ENCODE results near the gene PDE6D.
"Not testable (repeated sequence)": the region's sequence is repeated elsewhere in the genome, so short reads cannot be mapped to it uniquely, and the experiment has no call there.

PDE6D gene

DNA sequence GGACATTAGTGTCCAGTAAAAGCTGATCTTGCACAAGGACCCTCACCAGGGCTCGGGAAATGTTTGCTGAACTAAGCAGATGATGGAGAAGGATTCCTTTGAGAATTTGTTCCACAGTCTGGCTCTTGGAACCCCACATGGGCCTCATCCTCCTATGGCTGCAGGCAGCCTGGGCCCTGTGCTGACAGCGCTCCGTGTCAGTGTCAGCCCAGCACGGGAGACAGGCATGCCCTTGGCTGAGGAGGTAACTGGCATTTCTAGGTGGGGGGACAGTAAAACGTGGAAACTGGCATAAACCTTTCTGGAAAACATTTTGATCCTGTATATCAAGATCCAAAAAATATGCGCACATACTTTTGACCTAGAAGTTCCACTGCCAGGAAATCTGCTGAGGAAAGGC, 62.3 kb downstream of the PDE6D start:
- FAIRE-seq, result no peak

DNA sequence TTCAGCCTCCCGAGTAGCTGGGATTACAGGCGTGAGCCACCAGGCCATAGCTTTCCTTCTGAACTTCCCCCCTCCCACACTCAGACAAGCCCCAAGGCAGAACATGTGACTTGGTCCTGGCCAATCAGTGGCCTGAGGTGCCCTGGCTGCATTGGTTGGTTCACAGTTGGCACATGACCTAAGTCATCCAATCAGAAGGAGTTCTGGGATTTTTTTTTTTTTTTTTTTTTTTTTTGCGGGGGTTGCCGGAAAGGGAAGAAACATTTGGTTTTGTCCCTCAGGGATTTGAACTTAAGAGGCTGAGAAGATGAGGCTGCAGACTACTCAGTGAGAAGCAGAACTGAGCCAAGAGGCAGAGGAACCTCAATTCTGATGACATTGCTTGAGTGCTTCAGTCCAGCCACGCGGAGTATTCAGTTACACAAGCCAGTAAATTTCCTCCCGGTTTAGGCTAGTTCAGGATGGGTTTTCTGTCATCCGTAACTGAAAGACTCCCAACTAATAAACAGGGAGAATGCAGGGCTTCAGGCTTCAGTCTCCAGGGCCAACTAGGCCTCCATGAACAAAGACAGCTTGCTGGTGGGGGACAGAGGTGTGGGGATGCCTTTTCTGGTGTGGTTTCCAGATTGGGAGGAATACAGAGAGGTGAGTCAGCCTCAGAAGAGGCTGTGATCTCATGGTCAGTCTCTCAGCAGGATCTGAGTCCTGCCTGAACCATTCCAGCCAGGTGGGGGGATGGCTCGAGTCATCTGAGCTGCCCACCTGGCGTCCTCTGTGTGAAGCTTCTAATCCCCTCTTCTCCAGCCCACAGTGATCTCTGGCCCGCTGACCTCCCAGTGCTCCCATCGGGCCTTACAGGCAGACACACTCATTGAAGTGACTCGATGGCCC, 63.6 kb downstream of the PDE6D start:
- FAIRE-seq, result no peak

DNA sequence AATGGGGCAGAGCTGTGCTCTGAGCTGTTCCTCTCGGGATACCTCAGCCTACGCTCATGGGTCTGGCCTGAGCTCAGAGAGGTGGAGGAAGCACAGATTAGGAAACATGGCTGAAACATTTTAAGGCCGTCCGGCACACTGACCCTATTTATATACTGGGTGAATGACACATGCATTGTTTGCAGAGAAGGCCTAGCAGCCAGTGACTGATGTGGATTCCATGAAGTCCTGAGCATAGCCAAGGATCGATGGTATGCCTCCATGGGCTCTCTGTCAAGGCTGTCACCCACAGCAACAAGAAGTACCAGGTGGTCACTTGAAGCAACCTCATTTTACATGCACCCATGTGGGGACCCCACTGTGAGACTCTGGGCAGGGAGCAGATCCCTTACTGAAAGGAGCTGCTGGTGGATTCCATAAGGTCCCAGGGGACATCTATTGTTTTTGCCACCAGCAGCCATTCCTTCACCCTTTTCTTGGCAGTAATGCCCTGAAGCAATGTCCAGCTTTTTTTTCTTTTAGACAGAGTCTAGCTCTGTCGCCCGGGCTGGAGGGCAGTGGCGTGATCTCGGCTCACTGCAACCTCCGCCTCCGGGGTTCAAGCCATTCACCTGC, 64.3 kb downstream of the PDE6D start:
- FAIRE-seq, result no peak

DNA sequence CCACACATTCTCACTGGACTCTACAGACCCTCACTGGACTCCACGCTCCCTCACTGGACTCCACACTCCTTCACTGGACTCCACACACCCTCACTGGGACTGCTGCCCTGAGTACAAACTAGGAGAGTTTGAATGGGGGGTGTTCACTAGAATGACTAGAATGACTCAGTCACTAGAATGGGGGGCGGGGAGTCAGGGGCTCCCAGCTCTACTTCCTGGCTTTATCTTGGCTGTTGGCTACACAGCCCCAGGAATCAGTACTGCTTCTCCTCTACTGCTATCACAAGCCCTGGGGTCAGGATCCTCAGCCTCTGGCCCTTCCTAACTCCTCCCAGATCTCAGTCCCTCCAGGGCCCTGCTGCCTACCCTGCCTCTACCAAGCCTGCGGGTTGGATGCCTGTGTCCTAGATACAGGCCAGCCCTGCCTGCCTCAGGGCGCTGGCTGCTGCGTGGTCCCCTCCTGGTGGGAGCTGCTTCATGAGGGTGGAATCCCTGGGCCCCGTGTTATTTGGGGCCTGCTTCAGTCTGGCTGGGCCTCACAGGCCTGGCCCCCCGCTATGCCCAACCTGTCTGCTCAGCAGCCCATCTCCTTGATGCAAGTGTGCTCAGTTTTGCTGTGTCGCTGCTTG, 65.0 kb downstream of the PDE6D start:
- FAIRE-seq, result no peak

DNA sequence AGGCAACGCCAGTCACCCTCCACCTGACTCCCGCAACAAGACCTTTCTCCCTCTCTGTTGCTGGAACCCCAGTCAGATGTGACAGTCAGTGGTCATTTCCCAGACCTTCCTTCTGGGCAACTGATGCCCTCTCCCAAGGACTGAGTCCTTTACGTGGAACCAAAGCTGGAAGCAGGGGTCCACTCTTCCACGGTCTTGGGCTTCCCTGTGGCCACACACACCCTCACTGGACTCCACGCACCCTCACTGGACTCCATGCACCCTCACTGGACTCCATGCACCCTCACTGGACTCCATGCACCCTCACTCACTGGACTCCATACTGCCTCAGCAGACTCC, 65.6 kb downstream of the PDE6D start:
- FAIRE-seq, result no peak

DNA sequence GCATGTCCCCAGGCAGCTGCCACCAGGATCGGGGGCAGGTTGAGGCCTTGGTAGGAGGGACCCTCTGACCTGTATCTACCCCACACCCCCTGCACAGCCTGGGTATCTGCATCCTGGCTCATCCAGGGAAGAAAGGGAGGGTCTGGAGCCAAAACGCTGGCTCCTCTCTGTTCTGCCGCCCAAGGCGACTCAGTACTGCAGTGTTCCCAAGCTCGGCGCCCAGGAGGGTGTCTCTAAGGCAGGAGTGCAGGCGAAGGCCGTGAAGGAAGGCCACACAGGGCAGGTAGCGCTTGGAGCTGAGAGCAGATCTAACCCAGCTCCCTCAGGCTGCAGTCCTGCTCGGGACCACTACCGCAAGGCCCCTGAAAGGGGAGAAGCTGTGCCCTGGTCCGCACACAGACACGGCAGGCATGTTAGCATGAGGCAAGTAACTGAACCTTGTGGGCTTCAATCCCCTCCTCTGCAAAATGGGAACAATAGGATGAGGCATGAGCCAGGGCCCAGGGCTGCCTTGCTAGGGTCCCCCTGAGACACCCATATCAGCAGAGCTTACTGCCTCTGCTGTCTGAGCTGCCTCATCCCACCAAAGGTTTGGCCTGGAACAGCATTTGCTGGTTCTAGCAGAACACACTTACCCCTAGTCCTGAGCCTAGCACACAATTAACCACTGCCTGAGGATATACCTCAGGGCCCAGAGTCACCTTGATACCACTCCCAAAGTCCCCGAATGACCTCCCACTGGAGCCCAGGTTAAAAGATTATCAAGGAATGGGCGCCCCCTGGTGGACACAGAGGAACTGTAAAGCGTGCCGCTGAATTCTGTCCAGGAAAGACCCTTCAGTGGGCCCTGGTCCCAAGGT, 66.2 kb downstream of the PDE6D start:
- no peak for FAIRE-seq

DNA sequence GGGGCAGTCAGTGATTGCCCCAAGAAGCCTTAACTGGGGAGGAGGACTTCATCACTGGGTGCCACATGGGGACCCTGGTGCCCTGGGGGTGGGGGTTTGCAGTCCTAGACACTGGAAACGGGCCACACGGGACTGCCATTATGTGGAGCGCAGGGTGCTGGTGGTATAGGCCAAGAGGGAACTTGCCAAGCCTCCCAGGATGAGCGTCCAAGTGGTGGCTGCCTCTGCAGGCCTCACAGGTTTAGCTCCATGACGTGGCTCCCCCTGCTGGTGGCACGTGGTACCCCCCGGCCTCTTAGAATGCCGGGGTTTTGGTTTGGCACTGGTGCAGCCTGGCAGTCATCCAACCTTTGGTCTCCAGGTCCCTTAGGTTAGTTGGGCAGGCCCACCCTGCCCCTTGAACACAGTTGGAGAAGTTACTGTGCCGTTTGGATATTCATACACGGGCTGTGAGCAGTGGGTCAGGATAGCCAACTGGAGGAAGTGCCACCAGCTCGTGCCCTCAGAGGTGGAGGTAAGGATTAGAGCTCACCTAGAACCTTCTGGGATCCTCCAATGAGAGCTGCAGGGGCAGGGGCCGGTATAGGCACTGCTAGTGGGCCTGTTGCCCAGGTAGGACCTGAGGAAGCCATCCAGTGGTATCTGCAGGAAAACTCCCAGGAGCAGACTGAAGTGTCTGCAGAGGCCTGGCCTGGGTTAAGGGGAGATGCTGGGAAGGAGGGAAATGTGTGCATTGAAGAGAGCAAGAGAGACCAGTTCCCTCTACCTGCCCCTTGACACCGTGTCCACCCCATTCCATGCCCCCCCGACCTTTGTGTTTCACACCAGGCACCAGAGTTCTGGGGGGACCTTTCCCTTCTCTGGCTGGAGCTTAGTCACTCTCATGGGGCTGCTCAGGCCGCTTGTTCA, 67.1 kb downstream of the PDE6D start:
- FAIRE-seq, result no peak

DNA sequence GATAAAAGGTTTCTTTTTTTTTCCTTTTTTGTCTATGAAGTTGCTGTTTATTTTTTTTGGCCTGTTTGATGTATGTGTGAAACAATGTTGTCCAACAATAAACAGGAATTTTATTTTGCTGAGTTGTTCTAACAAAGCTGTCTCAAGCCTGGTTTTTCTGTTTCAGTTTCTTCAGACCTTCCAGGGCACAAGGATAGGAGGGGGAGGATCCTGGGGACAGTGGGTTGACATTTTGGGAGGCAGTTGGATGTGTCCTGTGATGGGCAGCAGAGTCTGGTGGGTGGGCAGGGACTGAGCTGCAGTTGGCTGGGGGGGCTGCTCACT, 67.7 kb downstream of the PDE6D start:
- FAIRE-seq, result peak; percentile 43

DNA sequence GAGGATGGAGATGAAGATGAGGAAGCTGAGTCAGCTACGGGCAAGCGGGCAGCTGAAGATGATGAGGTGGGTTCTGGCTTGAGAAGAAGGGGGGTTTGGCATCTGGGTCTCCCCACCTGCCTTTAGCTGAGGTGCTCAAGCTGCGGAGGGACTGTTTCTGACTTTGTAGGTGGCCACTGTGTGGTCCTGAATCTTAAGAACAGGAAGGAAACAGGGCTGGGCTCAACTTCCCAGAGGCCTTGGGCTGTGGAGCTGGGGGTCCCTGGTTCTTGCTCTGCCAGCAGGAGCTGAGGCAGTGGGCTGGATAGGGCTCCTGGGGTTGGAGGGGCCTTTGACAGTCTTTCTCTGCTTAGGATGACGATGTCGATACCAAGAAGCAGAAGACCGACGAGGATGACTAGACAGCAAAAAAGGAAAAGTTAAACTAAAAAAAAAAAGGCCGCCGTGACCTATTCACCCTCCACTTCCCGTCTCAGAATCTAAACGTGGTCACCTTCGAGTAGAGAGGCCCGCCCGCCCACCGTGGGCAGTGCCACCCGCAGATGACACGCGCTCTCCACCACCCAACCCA, 68.5 kb downstream of the PDE6D start:
- not testable (repeated sequence) for FAIRE-seq

DNA sequence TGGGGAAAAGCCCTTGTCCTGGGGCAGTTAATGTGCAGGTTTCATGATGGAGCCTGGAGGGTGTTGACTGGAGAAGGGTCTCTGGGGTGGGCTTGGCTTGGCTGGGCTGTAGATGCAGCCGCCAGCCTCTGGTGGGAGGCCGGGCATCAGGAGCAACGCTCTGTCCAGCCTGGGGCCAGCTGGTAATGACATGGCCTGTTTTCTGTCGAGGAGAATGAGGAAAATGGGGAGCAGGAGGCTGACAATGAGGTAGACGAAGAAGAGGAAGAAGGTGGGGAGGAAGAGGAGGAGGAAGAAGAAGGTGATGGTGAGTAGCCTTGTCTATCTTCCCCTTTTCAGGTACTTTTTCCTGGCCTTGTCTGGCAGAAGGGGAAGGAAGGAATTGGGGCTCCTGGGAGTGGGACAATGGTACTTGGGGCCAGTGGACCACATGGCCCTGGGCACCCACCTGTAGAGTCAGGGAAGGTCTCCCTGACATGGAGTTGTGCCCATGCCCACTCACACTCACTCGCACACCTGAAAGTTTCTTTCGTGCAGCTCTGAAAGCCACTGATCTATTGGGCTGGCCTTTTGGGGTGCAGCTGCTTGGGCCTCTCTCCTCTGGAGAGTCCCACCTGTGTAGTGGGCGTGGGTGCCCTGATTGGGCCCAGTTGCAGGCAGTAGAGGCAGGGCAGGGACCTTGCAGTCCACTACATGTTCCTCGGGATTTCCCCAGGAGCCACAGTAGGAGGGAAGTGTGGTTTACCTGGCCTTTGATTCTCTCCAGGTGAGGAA, 69.2 kb downstream of the PDE6D start:
- FAIRE-seq, result no peak

DNA sequence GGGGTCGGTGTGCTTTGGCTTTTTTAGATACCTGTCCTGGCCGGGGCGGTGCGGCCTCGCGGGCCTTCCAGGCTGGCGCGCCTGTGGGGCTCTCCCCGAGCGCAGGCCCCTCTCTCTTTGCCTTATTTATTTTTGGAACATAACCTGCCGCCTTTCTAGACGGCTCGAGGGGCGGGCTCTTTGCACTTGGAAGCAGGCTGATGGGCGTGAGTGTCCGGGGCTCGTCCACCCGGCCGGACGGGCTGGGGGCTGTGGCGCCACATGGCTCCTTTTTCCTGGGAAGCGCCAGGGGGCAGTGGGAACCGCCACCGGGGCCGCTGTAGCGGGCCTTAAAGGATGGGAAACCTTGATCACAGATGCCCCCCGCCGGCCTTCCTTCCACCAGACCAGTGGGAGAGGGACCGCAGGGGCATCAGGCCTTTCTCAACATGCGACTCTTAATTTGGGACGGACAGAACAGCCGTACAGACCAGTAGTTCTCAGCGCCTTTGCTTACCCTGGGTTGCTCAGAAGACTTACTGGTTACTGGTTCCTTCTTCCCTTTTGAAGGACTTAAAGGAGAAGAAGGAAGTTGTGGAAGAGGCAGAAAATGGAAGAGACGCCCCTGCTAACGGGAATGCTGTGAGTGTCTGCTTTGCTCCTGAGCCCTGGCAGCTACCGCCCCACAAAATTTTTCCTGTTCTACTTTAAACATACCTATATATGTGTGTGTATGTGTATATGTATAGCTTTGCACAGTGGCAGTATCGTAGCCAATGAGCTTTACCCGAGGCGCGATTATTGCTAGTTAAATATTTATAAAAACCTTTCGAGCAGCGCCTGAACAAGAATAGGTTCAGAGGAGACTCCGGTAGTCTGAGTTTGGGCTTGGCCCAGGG, 70.0 kb downstream of the PDE6D start:
- no peak for FAIRE-seq

DNA sequence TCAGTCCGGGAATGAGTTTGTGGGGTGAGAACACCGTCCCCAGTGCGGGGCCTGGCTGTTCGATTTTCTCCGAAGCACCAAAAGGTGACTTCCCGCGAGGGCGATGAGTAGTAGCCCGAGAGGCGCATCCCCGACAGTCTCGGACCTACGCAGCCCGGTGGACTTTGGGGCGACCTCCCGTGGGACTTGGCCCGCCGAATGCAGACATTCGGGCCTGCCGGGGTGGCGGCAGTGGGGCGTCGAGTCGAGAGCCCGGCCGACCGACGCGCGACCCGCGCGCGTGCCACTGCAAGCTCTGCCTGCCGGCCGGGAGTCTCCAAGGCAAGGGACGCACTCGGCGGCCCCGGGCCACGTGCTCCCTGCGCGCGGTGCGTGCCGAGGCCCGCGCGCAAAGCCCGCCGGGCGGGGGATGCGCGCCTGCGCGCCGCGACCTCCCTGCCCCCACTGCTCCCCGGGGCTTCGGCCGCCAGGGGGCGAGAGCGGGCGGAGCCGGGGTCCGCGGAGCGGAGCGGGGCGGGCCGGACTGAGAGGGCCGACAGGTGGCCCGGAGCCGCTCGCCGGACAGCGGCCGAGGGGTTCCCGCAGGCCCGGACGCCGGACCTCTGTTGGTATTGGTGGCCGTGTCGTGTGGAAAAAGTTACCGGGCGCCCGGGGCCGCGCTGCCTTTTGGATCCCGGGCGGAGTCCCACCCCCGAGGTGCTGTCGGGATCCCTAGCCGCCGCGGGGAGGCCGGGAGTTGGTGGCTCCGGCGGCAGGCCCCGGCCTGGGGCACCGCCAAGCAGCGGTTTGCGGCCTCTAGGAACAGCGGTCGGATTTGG, 70.9 kb downstream of the PDE6D start:
- FAIRE-seq, result no peak

DNA sequence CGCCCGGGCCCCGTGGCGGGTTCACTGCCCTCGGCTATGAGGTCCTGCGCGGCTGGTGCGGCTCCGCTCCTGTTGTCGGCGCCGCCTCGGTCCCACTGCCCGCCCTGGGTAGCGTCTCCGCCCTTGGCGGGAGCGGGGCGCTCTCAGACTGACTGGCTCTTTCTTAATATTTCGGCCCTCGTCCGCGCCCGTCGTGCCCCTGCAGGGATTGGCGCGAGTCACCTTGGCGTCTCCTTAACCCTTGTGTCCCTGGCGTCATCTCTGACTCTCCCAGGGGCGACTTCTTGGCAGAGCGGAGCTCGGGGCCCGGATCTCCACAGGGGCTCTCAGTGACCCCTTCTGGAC, 71.5 kb downstream of the PDE6D start:
- FAIRE-seq, result no peak

DNA sequence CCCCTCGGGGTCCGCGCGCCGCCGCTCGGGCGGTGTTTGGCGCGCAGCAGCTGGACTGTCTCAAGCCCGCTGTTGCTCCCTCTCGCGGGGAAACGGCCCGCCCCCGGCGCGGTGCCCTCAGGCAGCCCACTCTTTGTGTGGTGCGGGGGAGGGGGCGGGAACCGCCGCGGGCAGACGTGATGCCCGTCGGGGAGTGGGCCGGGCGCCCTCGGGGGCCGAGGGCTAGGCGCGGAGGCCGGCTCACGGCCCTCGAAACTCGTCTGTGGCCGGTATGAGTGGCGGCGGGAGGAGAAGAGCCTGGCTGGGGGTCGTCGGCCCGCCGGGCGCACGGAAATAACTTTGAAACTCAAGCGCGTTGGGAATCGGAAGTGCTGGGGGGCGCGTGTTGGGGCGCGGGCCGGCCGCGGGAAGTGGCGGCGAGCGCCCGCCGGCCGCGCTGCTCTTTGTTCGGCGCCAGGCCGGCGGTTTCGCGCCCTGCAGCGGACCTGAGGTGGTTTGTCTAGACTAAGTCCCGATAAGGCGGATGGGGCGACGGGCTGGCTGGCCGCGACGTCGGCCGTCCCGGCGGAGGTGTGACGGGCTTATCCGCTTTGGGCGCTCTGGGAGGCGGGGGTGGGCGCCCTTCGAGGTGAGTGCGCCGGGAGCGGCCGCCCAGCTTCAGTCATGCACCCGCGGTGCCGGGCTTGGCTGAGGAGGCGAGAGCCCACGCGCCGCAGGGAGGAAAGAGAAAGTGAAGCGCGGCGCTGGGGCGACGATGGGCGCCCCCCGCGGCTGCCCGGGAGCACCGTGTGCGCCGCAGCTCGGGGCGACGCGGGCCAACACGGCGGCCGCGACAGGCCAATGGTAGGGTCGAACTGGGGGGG, 72.1 kb downstream of the PDE6D start:
- FAIRE-seq, result no peak

DNA sequence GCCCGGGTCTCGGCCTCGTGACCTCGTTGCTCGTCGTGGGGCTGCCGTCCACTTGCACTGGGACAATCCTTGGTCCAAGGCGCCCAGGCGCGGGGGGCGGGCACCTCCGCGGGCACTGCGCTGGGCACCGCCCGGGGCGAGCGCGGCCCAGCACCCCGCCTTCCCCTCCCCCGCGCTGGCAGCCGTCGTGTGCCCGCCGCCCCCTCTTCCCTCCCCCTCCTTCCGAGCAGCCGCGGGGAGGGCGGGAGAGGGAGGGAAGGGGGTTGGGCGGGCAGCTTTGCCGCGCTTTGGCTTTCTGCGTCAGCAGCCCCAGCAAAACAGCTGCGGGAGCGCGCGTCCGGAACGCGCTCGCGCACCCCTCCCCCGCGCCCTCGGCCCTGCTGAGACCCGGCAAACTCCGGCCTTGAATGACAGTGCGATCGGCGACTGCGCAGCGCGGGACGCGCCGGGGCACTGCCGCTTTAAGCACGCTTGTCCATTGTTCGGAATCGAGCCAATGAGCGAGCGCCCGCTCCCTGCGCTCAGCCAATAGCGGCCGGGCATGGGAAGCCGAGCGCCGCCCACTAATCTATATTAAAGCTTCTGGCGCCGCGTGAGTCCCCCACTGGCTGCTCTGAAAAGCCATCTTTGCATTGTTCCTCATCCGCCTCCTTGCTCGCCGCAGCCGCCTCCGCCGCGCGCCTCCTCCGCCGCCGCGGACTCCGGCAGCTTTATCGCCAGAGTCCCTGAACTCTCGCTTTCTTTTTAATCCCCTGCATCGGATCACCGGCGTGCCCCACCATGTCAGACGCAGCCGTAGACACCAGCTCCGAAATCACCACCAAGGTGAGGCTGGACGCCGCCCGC, 72.9 kb downstream of the PDE6D start, which contains the start of gene PTMA:
Gene PTMA (plus strand): TSS at position 599 of the 846 bp plus-strand sequence. CDS start 182 bp downstream, at position 781.
- no peak for FAIRE-seq

DNA sequence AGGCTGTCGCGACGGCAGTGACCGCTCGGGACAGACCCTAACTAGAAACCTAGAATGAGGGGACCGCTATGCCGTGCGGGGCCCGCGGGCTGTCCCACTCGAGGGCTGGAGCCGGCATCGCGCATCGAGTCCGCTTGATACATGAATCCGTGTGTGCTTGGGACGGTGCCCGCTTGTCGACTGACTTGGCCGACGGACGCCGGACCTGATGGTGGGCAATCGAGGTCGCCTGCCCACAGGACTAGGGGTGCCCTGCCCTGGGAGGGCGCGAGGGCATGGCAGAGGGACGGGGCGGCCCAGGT, 73.5 kb downstream of the PDE6D start:
- no peak for FAIRE-seq

All from colon (tissue), 2 donors.